ENCODE measurements around the gene ARHGEF10L.

The ARHGEF10L gene

DNA sequence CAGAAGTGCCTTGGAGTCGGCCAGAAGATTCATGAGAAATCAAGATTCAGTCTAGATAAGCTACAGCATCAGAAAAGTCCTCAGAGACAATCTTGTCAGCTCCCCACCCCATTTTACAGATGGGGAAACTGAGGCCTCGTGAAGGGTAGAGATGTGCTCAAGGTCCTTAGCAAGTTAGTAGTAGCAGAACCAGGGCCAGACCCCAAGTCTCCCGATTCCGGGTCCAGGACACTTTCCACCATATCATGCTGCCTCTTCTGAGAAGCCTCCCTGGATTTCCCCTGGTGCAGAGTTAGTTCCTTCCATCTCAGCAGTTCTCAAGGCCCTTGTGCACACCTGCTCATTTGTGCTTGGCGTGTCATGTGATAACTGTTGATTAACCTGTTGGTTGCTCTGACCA, 124.1 kb downstream of the ARHGEF10L start:
- no peak for DNase-seq

DNA sequence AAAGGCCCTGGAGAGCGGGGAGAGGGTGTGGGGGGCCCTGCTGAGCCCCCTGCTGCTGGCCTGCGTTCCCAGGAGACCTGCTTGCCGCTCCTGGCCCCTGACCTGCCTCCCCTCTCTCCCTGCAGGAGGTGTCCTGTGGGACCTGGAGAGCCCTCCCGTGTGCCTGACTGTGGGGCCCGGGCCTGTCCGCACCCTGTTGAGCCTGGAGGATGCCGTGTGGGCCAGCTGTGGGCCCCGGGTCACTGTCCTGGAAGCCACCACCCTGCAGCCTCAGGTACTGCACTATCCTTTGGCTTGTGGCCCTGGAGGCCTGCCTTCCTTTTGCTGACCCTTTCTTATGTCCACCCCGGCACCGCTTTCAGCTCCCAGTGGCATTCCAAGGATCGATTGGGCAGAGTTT, 124.8 kb downstream of the ARHGEF10L start:
- DNase-seq = no peak

DNA sequence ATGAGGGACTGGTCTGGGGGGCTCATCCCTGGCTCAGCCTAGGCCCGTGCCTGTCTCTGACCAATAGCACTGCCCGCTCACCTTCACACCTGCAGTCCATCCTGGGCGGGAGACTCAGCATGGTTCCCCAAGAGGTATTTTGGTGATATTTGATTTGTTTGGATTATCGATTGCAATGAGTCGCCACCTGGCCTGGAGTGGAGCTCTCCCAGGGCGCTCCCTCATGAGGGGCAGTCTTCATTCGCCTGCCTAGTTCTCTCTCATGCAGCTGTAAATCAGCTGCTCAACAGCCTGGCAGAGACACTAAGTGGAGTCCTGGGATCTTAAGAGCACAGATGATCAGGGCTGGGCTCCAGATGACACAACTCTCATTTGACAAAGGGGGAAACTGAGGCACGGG, 125.6 kb downstream of the ARHGEF10L start:
- no peak for DNase-seq

DNA sequence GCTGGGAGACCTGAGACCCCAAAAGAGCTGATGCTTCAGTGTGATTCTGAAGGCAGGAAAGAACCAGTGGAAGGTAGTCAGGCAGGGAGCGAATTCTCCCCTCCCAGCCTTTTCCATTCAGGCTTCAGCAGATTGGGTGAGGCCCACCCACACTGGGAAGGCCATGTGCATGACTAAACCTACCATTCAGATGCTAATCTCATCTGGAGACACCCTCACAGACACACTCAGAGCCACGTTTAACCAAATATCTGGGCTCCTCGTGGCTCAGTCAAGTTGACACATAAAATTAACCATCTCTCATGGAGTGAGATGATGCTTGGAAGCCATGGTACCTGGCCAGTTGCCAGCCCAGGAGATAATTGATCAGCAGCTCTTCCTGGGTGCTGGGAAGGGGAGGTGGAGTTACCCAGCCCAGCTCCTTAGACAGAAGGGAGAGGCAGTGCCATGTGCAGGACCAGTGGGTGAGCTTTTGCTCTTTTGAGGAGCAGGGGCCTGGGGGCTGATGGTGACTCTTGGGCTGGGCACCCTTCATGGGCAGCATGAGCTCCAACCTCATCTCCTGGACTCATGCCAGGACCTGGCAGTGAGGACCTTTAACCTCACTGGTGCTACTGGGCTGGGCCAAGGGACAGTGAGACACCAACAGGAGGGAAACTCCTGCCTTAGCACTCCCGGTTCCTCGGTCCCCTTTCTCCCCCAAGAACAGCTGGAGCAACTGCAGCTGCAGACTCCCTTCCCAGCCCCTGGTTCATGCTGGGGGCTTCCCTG, 126.6 kb downstream of the ARHGEF10L start:
- DNase-seq = no peak

DNA sequence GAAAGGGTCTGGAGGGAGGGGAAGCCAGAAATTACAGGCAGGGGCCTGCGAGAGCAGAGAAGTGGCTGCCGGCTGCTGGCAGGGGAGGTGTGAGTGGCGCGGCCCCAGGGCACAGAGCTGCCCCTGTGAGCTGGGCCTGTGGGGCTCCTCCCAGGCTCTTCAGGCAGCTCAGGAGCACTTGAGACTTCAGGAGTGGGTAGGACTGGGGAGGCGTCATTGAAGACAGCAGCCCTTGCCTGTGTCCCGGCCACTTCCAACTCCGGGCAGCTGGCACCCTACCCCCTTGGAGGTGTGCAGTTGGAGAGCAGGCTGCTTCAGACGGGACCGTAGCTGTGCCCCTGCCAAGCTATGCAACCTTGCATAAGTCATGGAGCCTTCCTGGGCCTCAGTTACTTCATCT, 128.1 kb downstream of the ARHGEF10L start:
- no peak for DNase-seq

DNA sequence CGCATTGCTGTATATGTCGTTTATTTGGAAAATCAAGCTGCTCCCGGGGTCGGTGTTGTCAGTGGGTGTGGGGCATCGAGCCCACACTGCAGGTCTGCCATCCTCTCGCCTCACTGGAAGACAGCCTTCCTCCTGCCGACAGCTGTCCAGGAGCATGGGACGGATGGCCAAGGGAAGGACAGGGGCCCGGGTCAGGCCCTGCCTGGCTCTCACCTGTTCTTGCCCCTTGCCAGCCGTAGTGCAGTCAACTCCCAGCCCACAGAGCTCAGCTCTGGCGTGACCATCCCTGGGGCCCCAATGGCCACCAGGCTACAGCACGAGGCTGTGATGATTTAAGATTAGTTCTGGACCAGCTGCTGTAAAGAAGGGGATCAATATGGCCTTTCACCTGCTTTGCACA, 128.7 kb downstream of the ARHGEF10L start:
- no peak for DNase-seq

DNA sequence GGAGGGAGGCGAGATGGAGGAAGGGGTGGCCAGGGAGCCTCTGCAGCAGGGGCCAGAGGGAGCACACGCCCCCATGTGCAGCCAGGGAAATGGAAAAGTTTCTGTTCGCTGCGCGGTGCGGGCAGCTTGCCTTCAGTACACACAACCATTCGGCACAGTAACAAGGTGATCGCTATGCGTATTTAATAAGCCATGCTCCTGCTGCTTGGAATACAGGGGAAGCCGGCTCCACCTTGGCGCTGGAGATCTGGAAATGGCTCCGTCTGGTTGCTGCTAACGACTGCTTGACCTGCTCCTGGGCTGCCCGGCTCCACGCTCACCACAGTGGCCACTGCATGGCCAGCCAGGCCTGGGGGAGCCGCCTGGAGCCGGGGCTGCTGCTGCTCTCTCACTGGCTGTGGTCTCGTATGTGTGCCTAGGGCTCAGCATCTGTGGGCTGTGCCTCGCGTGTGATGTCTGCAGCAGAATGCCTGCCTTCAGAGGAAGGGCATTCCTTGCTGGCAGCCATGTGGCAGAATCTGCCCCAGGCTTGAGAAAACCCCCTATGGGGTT, 129.2 kb downstream of the ARHGEF10L start:
- DNase-seq = no peak

DNA sequence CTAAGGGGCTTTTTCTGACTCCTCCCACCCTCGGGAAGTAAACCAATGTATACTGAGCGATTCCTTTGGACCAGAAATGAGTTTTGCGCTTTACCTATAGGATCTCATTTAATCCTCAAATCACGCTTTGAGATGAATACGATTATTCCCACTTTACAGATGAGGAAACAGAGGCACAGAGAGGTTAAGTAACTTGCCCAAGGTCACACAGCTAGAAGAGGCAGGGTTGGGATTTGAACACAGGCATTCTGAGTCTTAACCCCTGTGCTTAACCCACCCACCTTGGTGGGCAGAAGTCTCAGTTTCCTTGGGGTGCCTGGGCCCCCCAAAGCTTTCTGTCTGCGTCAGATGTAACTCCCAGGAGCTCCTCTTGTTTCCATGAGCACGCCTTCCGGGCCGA, 129.8 kb downstream of the ARHGEF10L start:
- DNase-seq = no peak

DNA sequence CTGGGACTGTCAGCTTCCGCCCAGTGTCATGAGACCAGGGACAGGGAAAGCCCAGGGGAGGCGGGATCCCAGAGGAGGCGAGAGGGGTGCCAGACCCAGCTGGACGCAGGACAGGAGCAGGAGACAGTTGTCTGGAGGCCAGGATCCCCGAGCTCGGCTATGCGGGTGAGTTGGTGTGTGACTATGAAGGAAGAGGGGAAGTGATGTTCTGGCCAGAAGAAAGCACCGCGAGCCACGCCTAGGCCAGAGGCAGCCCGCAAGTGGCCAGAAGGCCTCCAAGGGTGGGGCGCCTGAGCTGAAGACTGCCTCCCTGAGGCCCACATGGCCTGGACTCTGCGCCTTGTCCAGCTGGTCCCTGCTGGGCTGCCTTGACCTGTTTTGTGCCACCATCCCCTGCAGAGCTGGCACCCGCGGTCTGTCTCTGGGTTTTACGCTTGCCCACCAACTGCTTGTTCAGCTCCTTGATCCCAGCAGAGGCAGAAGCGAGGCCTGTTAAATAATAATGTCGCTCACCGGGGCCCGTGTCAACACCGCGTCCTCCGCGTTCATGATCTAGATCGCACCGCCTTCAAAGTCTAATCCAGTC, 130.5 kb downstream of the ARHGEF10L start:
- no peak for DNase-seq

DNA sequence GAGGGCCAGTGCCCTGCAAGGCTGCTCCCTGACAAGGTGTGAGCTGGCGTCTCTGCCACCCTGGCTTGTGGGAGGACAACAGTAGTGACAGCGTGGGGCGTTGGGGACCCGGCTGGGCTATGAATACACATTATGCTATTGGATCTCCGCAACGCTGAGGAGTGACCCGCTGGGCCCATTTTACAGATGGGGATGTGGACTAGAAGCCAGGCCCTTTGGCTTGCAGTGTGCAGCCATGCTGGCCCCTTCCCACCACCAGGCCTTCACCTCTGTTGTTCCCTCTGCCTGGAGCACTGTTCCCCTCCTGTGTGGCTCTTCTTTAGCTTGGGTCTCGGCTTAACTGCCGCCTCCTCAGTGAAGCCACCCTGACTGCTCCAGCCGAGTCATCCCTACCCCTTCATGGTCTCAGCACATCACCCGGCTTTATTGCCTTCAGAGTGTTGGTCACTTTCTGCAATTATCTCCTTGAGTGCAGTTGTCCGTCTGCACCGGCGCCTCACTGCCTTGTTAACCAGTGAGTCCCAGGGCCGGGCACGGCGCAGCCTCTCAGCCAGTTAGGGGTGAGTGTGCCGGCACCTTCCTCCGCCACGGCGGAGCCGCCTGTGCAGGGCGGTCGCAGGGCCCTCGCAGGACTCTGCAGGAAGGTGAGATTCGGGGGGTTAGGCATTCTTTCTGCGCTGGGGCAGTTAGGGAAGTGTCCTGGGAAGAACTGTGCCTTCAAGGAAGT, 131.3 kb downstream of the ARHGEF10L start:
- no peak for DNase-seq

DNA sequence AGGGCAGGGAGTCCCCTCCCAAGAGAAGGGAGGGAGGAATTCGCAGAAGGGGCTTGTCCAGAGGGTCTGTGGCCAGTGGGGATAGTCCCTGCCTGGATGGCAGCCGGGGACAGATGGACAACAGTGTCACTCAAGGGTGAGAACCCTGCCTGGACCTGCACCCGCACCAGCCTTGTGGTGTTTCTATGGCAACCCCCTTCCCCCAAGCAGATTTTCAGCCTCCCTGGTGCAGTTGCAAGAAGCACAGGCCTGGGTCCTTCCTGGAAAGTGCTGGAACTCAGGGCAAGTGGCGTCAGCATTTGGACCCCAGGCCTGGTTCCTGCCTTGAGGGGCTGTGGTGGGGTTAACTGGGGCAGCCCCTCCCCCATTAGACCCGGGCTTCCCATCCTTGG, 131.8 kb downstream of the ARHGEF10L start:
- no peak for DNase-seq

DNA sequence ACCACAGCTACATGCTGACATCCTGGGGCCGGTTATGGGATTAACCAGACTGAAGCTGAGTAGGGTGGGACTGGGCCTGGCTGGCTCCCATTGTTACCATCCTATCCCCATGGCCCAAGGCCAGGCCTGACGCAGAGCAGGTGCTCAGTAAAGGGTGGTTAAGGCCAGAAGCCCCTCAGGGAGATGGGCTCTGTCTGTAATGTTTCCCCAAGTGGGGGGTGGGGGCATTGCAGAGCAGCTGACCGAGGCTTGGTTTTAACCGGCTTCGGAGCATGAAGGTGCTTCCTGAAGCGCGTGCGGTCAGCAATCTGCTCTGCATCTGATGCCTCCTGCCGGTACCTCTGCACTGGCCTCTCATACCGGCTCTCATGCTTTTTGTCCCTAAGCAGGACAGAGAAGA, 132.2 kb downstream of the ARHGEF10L start:
- no peak for DNase-seq

DNA sequence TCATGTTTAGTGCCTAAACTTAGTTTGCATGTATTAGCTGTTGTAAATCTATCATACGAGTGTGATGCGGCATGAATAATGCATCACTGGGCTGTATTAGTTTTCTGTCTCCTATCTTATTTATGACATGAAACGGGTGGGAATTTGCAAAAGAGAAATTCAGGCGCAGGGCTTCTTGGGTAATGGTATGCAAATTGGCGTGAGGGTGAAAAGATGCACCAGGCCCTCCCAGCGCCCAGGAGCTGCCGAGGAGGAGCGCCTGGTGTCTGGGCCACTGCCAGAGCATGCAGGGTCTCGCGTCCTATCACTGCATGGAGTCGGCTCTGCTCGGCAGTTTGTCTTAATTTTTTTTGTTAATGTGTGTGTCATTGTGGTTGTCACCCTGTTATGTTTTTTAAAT, 132.7 kb downstream of the ARHGEF10L start:
- no peak for DNase-seq

DNA sequence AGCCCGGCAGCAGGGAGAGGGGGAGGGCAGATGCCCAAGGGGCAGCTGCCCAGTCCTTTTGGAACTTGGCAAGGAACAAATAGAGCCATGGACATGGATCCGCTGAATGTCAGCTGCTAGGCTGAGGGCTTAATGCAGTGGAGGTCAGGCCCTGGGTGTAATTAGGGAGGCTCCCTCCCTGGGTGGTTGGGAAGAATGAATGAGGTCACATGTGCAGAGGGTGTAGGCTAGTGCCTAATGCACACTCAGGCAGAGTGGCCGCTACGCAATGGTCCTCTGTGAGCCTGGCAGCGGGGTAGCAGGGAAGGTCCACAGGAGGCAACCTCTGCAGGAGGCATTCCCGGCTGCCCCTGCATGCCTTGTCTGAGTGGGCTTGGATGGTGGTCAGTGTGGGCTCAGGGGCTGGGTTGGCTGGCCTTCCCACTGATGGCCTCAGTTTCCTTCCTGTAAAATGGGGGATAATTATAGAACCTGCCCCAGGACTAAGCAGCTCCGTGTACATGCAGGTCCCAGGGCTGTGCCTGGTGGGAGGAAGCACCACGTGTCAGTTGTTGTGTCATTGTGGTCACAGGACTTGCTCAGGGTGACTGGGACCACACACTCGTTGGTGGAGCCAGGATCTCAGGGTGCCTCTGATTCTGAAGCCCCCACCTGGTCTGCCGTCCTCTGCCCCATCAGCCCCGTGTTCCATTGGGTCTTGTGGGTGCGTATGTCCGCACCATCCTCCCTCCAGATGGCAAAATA, 134.0 kb downstream of the ARHGEF10L start:
- peak; percentile 52 for DNase-seq

DNA sequence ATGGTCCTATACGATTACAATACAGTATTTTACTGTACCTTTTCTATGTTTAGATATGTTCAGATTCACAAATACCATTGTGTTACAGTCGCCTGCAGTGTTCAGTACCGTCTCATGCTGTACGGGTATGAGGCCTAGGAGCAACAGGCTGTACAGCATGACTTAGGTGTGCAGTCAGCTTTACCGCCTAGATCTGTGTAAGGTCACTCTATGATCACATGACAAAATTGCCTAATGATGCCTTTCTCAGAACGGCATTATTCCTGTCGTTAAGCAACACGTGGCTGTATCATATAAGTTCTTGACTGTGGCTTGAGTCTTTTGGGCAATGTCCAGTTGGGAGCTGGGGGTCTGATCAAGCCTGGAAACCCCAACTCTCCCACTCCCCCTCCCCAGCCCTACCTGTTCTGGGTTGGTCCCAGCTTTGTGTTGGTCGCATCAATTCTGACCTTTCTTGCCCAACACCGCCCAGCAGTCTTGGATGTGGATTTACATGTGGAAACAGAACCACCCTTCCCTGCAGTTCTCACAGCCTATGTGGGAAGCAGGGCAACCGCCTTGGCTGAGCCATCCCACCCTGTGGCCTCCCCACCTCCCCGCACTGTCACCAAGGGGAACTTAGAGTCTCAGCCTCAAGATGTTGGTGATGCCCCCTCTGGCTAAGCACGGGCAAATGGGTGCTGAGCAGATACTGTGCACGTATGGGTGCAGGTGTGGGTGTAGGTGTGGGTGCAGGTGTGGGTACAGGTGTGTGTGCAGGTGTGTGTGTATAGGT, 135.4 kb downstream of the ARHGEF10L start:
- no peak for DNase-seq

DNA sequence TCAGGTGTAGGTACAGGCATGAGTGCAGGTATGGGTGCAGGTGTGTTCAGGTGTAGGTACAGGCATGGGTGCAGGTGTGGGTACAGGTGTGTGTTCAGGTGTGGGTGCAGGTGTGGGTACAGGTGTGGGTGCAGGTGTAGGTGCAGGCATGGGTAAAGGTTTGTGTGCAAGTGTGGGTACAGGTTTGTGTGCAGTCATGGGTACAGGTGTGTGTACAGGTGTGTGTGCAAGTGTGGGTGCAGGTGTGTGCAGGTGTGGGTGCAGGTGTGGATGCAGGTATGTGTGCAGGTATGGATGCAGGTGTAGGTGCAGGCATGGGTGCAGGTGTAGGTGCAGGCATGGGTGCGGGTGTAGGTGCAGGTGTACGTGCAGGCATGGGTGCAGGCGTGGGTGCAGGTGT, 136.2 kb downstream of the ARHGEF10L start:
- DNase-seq = no peak

DNA sequence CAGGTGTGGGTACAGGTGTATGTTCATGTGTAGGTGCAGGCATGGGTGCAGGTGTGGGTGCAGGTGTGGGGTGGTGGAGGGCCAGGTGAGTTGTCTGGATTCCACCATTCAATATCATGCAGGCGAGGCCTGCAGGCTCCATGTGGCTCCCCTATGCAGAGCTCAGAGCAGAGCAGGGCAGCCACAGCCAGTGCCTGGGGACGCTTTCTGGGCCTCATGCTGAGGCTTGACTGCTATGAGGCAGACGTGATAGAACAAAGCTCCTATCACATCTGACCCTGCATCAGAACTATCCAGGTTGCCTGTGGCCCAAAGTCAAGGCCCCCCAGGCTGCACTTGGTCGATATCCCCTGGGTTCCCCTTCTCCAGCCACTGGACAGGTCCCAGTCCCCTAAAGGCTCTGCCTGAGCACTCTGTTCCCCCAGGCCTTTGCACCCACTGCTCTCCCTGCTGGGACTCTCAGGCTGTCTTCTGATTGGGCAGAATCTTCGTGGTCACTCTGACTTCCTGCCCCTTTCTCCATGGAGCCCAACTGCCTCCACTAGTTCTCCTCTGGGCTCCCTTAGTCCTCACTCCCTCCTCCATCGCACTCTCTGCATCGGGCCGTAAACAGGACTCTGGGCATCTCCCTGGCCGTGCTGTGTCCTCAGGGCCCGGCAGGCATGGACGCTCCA, 137.0 kb downstream of the ARHGEF10L start:
- DNase-seq = no peak

DNA sequence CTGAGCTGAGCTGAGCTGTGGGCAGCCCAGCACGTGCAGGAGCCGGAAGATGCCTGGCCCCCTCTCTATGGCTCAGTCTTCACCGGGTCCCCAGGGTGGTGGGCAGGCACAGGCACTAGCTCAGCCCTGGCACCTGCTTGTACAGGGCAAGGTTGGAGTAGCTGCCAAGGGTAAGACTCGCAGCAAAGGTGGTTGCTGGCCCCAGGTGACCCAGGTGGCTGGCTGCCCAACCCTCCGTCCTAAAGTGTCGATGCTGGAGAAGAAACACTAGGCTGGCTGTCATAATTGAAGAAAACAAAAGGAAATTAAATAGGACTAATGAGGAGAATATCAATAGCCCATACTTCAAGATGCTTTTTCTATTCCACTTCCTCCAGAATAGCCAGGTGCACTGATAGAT, 138.5 kb downstream of the ARHGEF10L start:
- DNase-seq = no peak

DNA sequence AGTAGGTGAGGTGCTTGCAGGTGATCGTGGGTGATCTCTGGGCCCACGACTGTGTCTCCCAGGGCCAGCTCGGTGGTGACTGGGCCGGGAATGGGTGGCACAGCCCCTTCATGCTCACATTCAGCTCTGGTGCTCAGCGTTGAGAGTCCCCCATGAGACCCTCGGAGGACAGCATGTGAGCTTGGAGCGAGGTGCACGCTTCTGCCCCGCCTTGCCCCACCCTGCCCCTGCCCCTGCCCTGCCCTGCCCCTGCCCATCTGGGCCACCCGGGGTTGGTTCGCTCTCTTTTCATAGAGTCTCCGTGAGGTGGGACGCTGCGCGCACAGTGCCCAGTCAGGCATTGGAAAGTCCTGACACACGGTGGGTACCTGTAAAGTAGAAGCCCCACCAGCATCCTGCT, 140.4 kb downstream of the ARHGEF10L start:
- DNase-seq = no peak

DNA sequence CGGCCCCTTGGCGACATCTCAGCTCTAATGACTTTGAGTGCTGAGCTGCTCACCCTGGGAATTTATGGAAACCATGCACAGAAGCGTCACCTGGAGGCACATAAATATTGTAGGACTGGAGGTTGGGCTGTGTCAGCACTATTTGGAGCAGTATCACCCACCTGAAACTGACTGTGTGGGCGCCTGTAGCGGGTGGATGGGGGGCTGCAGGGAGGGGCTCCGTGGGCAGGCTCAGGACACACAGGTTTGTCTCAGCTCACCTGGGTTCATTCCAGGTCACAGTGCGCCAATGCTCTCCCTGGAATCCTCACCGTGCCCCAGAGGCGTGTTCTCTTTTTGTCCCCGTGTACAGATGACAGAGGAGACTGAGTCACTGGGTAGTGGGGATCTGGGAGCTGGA, 140.8 kb downstream of the ARHGEF10L start:
- DNase-seq = no peak

DNA sequence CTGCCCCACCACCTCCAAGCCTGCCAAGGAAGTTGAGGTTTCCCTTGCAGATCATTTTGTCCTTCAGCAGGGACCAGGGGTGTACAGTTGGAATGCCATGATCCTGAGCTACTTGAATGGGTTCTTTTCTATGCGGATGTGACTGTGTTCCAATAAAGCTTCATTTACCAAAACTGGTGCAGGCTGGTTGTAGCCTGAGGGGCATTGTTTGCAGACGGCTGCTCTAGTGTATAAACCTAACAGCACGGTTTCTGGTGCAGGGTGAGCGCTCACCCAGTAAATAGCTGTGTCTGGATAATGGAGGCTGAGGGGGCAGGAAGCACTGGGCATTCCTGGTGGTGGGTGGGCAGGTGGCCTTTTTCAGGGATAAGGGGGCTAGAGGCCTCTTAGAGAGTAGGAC, 142.9 kb downstream of the ARHGEF10L start:
- DNase-seq = no peak

DNA sequence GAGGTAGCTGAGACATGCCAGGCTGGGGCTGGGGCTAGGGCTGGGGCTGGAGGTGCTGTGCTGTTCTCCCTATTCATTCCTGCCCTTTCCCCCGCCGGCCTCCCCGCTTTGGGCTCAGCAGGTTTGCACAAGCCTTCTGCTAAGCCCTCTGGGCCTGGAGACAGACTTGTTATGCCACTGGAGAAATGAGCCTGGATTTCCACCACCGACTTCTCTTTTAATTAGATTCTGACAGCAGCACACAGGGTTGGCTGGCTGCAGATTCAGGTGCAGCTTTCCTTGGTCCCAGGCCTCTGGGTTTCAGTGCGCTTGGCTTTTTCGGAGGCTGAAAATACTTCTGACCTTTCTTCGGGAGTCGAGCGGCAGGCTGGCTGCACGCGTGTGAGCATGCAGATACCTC, 144.1 kb downstream of the ARHGEF10L start:
- DNase-seq = no peak
